Left ventricle myocardium inferior (tissue), 1 donor: ENCODE results near the gene PTPRJ. TPM values are rescaled to one million over a fixed set of nuclear protein-coding genes. Genes with fewer than 3 reads are reported as not detected.

ENCODE experiments used
- DNase-seq: peaks from one replicate; pipeline ENCODE4 v3.0.0-alpha.2; 2020
- H3K27ac ChIP-seq: fragments of 200-600 bp; replicated peaks from 2 replicates; pipeline ENCODE4 v1.8.0; 2021
- H3K27me3 ChIP-seq: fragments of 200-600 bp; 2 replicates; pipeline ENCODE4 v1.8.0; 2021; ENCODE audit warnings: low read depth
- H3K36me3 ChIP-seq: fragments of 200-600 bp; 2 replicates; pipeline ENCODE4 v1.8.0; 2021
- H3K4me1 ChIP-seq: fragments of 200-600 bp; 2 replicates; pipeline ENCODE4 v1.8.0; 2021
- H3K4me3 ChIP-seq: fragments of 200-600 bp; 2 replicates; pipeline ENCODE4 v1.8.0; 2021; ENCODE audit warnings: mild to moderate bottlenecking, moderate library complexity
- H3K9me3 ChIP-seq: fragments of 200-600 bp; replicated peaks from 2 replicates; pipeline ENCODE4 v1.8.0; 2021
- intact Hi-C: fragments of 100-400 bp; cut with micrococcal nuclease; formaldehyde crosslinking; loops from one replicate; pipeline ENCODE4 v1.11.0; 2022
- total RNA-seq: library from RNA; stranded (reverse); fragmentation: NEBNext Ultra II Directional; extraction: Animal tissue kit (Norgen Biotek cat#: 25700); gene quantifications from one replicate; pipeline ENCODE4 v1.2.1, GENCODE V29; 2021
- TF ChIP-seq, protein P1 (sequence below): fragments of 200-600 bp; IDR thresholded peaks from 2 replicates; pipeline ENCODE4 v1.8.0; 2021; ENCODE audit warnings: antibody characterized with exemption, mild to moderate bottlenecking, borderline replicate concordance
- donor health status: DM: no; HTN: yes; CAD: no; lungs with severe emphysema.

PTPRJ gene
- total RNA-seq, 1 donor from 2014 or later = 6.8 TPM

GRCh38 chr11:48051217-48051830 lies 71.0 kb downstream of the PTPRJ start:
- H3K4me3 ChIP-seq = no peak overlapping the region
- TF ChIP-seq, protein P1, sequence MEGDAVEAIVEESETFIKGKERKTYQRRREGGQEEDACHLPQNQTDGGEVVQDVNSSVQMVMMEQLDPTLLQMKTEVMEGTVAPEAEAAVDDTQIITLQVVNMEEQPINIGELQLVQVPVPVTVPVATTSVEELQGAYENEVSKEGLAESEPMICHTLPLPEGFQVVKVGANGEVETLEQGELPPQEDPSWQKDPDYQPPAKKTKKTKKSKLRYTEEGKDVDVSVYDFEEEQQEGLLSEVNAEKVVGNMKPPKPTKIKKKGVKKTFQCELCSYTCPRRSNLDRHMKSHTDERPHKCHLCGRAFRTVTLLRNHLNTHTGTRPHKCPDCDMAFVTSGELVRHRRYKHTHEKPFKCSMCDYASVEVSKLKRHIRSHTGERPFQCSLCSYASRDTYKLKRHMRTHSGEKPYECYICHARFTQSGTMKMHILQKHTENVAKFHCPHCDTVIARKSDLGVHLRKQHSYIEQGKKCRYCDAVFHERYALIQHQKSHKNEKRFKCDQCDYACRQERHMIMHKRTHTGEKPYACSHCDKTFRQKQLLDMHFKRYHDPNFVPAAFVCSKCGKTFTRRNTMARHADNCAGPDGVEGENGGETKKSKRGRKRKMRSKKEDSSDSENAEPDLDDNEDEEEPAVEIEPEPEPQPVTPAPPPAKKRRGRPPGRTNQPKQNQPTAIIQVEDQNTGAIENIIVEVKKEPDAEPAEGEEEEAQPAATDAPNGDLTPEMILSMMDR = no peak
- no peak overlapping the region for H3K27ac ChIP-seq
- no peaks in the 10 kb centered on the region for H3K36me3 ChIP-seq
- peaks cover 26% of the 10 kb centered on the region for H3K4me1 ChIP-seq
- no peaks in the 10 kb centered on the region for H3K27me3 ChIP-seq
- no peak for DNase-seq
- intact Hi-C loops = no loop called here
- H3K9me3 ChIP-seq = no peaks in the 10 kb centered on the region

GRCh38 chr11:48052183-48053044 lies 72.1 kb downstream of the PTPRJ start:
- peaks cover 26% of the 10 kb centered on the region for H3K4me1 ChIP-seq
- H3K27ac ChIP-seq = no peak overlapping the region
- no peaks in the 10 kb centered on the region for H3K9me3 ChIP-seq
- intact Hi-C loops = no loop called here
- no peaks in the 10 kb centered on the region for H3K27me3 ChIP-seq
- DNase-seq = no peak
- H3K4me3 ChIP-seq = no peak overlapping the region
- no peaks in the 10 kb centered on the region for H3K36me3 ChIP-seq
- TF ChIP-seq, protein P1 = no peak

- intact Hi-C loops = no loop called here
- Histone ChIP-seq H3K4me3 (no peak overlapping the region), H3K27ac (no peak overlapping the region)
These were observed 74.6 kb downstream of the PTPRJ start for GRCh38 chr11:48054994-48055291.

GRCh38 chr11:48055292-48056132 lies 75.2 kb downstream of the PTPRJ start:
- Histone ChIP-seq H3K27ac (no peak overlapping the region), H3K36me3 (no peaks in the 10 kb centered on the region), H3K4me3 (no peak overlapping the region), H3K27me3 (no peaks in the 10 kb centered on the region), H3K4me1 (peaks cover 26% of the 10 kb centered on the region), H3K9me3 (no peaks in the 10 kb centered on the region)
- DNase-seq = no peak
- intact Hi-C loops = no loop called here
- TF ChIP-seq, protein P1 = no peak

More at GRCh38 chr11:48054994-48055291, 74.6 kb downstream of the PTPRJ start:
- peaks cover 26% of the 10 kb centered on the region for H3K4me1 ChIP-seq
- no peaks in the 10 kb centered on the region for H3K9me3 ChIP-seq
- no peak for DNase-seq
- H3K36me3 ChIP-seq = no peaks in the 10 kb centered on the region
- TF ChIP-seq, protein P1 = no peak
- no peaks in the 10 kb centered on the region for H3K27me3 ChIP-seq

GRCh38 chr11:48056325-48057183 lies 76.2 kb downstream of the PTPRJ start:
- TF ChIP-seq, protein P1 = no peak
- H3K4me3 ChIP-seq = no peak overlapping the region
- H3K9me3 ChIP-seq = no peaks in the 10 kb centered on the region
- H3K4me1 ChIP-seq = peaks cover 27% of the 10 kb centered on the region
- no peaks in the 10 kb centered on the region for H3K27me3 ChIP-seq
- intact Hi-C loops = no loop called here
- DNase-seq = no peak
- H3K27ac ChIP-seq = no peak overlapping the region
- no peaks in the 10 kb centered on the region for H3K36me3 ChIP-seq
